Pancreas (tissue), 10 donors: ENCODE data around the gene UPK2. TPM values are rescaled to one million over a fixed set of nuclear protein-coding genes. Genes with fewer than 3 reads are reported as not detected.
"Not testable (repeated sequence)": the region's sequence is repeated elsewhere in the genome, so short reads cannot be mapped to it uniquely, and the experiment has no call there.

Experiments used
- ATAC-seq, 4 donors: fragments of 200-7000 bp; cut with Tn5 transposase; one replicate each; pipeline versions ENCODE4 v1.8.0 to v1.9.1; 2020; ENCODE audit warnings: mild to moderate bottlenecking in 4 of 4, moderate library complexity in 4 of 4
- DNase-seq, 6 donors: peaks; one replicate each; pipeline ENCODE4 v3.0.0-alpha.2; 2020
- FAIRE-seq: peaks from 2 replicates; lab custom pipeline; 2012; peaks lifted over from hg19 to GRCh38; lab: Jason Lieb, UNC
- H3K27ac ChIP-seq, 4 donors: fragments of 200-600 bp; sonication (generic); 1 replicate in 3 of 4; 2 replicates in 1 of 4; pipeline versions ENCODE4 v1.5.0 to v1.8.0; 2020
- H3K27me3 ChIP-seq, 4 donors: fragments of 200-600 bp; one replicate each; pipeline ENCODE4 v1.8.0; 2021
- H3K36me3 ChIP-seq, 3 donors: fragments of 200-600 bp; sonication (generic) in 1 of 3; one replicate each; pipeline versions ENCODE4 v1.5.0 to v1.8.0; 2020 to 2021
- H3K4me1 ChIP-seq, 3 donors: fragments of 200-600 bp; one replicate each; pipeline ENCODE4 v1.8.0; 2021
- H3K4me3 ChIP-seq, 4 donors: fragments of 200-600 bp; sonication (generic) in 2 of 4; one replicate each; pipeline versions ENCODE4 v1.5.0 to v1.8.0; 2020 to 2021
- H3K9me3 ChIP-seq, 4 donors: fragments of 200-600 bp; one replicate each; pipeline ENCODE4 v1.8.0; 2021
- WGBS, 2 donors: extraction: QIAGEN DNeasy Blood & Tissue Kit; methylation state at CpG; one replicate each; pipeline ENCODE4 v1.1.7; 2013; 5-methylcytosine and 5-hydroxymethylcytosine counted together
- intact Hi-C, 3 donors: fragments of 100-400 bp; cut with DNase I; formaldehyde crosslinking; loops; one replicate each; pipeline versions ENCODE4 v1.11.1 to v1.14.2; 2022
- polyA plus RNA-seq, 2 donors: library from polyadenylated mRNA; stranded (reverse); fragments of 200-250 nt; gene quantifications; one replicate each; pipeline ENCODE4 v1.2.3, GENCODE V29; 2013
- total RNA-seq, 6 donors: library from RNA; stranded (reverse); fragmentation: NEBNext Ultra II Directional in 4 of 6; extraction: Animal tissue kit (Norgen Biotek cat#: 25700) in 4 of 6; gene quantifications; one replicate each; pipeline versions ENCODE4 v1.2.1 to v1.2.4, GENCODE V29; 2021 to 2023
- TF ChIP-seq, protein P1 (sequence below), 4 donors: fragments of 200-600 bp; sonication (generic) in 3 of 4; IDR thresholded peaks; one replicate each; pipeline versions ENCODE4 v1.5.0 to v1.8.0; 2021; ENCODE audit warnings: antibody characterized with exemption in 4 of 4
- donor health status: healthy with polysubstance abuse.
- donor health status: DM: no; HTN: no; CAD: no; lungs with moderate emphysema.
- donor health status: DM: no; HTN: no; CAD: no.
- donor health status: control.
- donor health status: control.
- donor health status: Bipolar disorder and iron deficiency.
- donor health status: DM: yes; HTN: yes; CAD: no.
- donor health status: DM: no; HTN: no; CAD: no.
- donor health status: DM: no; HTN: no; CAD: no.
- donor health status: DM: yes; HTN: yes; CAD: no.

The UPK2 gene
- total and polyA plus RNA-seq, 8 donors, result 0.09 to 0.19 (median 0.16) TPM; not detected in 5

DNA sequence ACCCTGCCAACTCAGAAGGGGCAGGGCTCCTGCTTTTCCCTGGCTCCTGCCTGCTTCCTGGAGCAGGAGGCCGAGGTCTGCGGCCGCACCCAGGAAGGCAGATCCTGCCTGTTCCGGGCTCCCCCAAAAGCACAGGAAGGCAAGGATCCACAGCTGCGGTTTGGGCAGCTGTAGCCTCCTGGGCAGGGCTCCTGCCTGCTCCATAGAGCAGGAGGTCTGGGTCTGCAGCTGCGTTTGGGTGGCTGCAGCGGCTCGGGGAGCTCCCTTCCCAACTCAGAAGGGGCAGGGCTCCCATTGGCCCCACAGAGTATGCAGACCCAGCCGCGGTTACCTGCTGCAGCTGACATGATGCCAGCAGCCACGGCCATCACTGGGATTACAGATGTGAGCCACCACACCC lies 5.5 kb downstream of the UPK2 start:
- intact Hi-C loops, result no loop called here
- H3K27ac ChIP-seq, result no peak overlapping the region
- H3K36me3 ChIP-seq, result no peaks in the 10 kb centered on the region
- no peaks in the 10 kb centered on the region for H3K27me3 ChIP-seq
- ATAC-seq (no peak), DNase-seq (no peak), FAIRE-seq (no peak)
- H3K4me3 ChIP-seq, result no peak overlapping the region
- 56 to 58% methylated on average over 11 of the region's 11 CpGs for WGBS, 2 donors
- no peaks in the 10 kb centered on the region for H3K4me1 ChIP-seq
- TF ChIP-seq, protein P1, sequence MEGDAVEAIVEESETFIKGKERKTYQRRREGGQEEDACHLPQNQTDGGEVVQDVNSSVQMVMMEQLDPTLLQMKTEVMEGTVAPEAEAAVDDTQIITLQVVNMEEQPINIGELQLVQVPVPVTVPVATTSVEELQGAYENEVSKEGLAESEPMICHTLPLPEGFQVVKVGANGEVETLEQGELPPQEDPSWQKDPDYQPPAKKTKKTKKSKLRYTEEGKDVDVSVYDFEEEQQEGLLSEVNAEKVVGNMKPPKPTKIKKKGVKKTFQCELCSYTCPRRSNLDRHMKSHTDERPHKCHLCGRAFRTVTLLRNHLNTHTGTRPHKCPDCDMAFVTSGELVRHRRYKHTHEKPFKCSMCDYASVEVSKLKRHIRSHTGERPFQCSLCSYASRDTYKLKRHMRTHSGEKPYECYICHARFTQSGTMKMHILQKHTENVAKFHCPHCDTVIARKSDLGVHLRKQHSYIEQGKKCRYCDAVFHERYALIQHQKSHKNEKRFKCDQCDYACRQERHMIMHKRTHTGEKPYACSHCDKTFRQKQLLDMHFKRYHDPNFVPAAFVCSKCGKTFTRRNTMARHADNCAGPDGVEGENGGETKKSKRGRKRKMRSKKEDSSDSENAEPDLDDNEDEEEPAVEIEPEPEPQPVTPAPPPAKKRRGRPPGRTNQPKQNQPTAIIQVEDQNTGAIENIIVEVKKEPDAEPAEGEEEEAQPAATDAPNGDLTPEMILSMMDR (IDR thresholded peaks at IDR 0.05), result no peak
- no peaks in the 10 kb centered on the region for H3K9me3 ChIP-seq

DNA sequence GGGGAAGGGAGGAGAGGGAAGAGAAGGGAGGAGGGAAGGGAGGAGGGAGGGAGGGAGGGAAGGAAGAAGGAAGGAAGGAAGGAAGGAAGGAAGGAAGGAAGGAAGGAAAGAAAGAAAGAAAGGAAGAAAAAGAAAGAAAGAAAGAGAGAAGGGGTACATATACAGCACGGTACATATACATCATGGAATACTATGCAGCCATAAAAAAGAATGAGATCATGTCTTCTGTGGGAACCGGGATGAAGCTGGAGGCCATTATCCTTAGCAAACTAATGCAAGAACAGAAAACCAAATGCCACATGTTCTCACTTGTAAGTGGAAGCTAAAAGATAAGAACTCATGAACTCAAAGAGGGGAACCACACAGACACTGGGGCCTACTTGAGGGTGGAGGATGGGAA lies 13.4 kb downstream of the UPK2 start:
- H3K4me1 ChIP-seq, H3K27me3 ChIP-seq, ATAC-seq, H3K36me3 ChIP-seq, DNase-seq, intact Hi-C loops, H3K27ac ChIP-seq, FAIRE-seq, H3K4me3 ChIP-seq, H3K9me3 ChIP-seq: not testable (repeated sequence)
- WGBS, 2 donors, result 94 to 98% methylated on average over 2 of the region's 2 CpGs

DNA sequence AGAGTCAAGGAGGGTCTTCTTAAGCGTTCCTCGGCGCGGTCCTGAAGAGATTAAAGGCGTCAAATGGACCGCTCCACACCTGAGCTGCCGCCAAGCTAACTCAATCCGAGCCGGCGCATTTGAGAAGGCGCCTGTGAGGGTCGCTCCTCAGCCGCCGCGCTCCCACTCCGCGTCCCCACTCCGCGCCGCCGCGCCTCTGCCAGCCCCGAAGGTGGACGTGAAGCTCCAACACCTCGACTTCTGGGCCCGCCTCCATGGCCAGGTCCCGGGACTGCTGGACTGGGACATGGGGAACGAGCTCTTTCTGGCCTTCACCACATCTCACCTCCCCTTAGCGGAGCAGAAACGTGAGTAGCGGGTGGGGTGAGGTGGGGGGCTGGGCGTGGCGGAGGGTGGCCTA lies 15.5 kb downstream of the UPK2 start, which contains the start of gene FOXR1:
Gene FOXR1 (plus strand): TSS at position 116 of the 400 bp plus-strand sequence. CDS start 171 bp downstream, at position 287.
- H3K4me3 ChIP-seq, result no peak within 1 kb of the TSS
- TF ChIP-seq, protein P1 (IDR thresholded peaks at IDR 0.05), result no peak
- no peak for ATAC-seq
- H3K27me3 ChIP-seq, result no peaks in the 10 kb centered on the region
- no peak for FAIRE-seq
- no peaks in the 10 kb centered on the region for H3K36me3 ChIP-seq
- intact Hi-C loops, result no loop called here
- no peak within 1 kb of the TSS for H3K27ac ChIP-seq
- DNase-seq, result no peak
- H3K9me3 ChIP-seq, result no peaks in the 10 kb centered on the region
- WGBS, 2 donors, result 36% methylated on average over 32 to 33 of the region's 33 CpGs
- no peaks in the 10 kb centered on the region for H3K4me1 ChIP-seq

DNA sequence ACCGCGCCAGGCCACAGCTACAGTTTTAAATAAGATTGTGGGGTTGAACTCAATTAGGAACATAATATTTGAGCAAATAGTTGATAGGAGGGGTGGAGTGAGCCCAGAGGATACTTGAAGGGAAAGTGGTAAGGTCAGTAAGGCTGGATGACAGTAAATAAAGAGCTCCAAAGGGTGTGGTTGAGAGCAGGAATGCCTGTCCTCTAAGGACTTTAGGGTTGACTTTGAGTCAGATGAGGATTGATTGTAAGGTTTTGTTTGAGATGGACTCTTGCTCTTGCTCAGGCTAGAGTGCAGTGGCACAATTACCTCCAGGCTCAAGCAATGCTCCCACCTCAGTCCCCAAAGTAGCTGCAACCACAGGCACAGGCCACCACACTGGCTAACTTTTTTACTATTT lies 17.9 kb downstream of the UPK2 start:
- ATAC-seq (no peak), FAIRE-seq (no peak), DNase-seq (no peak)
- TF ChIP-seq, protein P1 (IDR thresholded peaks at IDR 0.05), result no peak
- intact Hi-C loops, result no loop called here
- Histone ChIP-seq H3K4me1 (no peaks in the 10 kb centered on the region), H3K27me3 (no peaks in the 10 kb centered on the region), H3K4me3 (no peak overlapping the region), H3K9me3 (no peaks in the 10 kb centered on the region), H3K27ac (no peak overlapping the region), H3K36me3 (no peaks in the 10 kb centered on the region)
- WGBS, 2 donors, result 88 to 97% methylated on average over 2 of the region's 2 CpGs

DNA sequence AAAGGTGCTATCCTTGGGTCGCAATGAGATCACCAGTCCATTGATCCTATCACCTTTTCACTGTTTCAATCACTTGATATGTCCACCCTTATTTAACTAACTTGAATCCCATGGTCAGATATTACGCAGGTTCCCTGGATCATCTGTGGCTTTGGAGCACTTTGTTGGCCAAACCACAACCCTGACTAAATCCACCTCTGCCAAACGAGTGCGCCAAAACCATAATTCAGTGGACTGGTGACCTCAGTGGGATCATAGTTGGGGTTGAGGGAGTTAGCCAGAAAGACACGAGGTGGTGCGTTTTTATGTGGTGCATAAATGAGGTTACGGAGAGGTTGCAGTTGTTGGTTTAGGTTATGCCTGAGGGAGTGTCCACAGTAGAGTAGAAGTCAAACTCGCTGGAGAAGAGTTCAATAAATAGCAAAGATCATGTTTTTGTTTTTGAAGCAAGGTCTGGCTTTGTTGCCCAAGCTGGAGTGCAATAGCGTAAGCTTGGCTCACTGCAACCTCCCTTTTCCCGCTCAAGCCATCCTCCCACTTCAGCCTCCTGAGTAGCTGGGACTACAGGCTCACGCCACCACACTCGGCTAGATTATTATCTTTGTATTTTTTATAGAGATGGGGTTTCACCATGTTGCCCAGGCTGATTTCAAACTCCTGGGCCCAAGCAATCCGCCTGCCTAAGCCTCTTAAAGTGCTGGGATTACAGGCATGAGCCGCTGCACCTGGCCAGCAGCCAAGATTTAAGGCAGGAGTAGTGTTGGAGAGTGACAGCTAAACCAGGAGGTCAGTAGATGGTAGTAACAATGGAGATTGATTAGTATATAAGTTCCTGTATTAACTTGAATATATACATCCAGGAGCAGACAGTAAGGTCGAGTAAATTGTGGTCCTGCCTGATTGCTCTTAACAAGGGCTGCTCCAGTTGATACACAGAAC lies 19.9 kb downstream of the UPK2 start:
- DNase-seq, result no peak
- no peaks in the 10 kb centered on the region for H3K27me3 ChIP-seq
- no peaks in the 10 kb centered on the region for H3K9me3 ChIP-seq
- H3K4me1 ChIP-seq, result no peaks in the 10 kb centered on the region
- H3K27ac ChIP-seq, result no peak overlapping the region
- H3K36me3 ChIP-seq, result no peaks in the 10 kb centered on the region
- no peak for FAIRE-seq
- 79 to 82% methylated on average over 15 of the region's 15 CpGs for WGBS, 2 donors
- no peak for ATAC-seq
- no peak overlapping the region for H3K4me3 ChIP-seq
- TF ChIP-seq, protein P1 (IDR thresholded peaks at IDR 0.05), result no peak
- intact Hi-C loops, result no loop called here
